Gastroesophageal sphincter (tissue), 3 donors: ENCODE results near the gene FAXDC2.

Experiments used
- EP300 ChIP-seq: sonication (generic); formaldehyde crosslinking; IDR thresholded peaks from one replicate; pipeline ENCODE4 v1.6.1; 2017; ENCODE audit warnings: antibody characterized with exemption, mild to moderate bottlenecking
- POLR2A ChIP-seq, 2 donors: fragments of 450-650 bp; IDR thresholded peaks; one replicate each; pipeline ENCODE4 v1.6.1; 2017; ENCODE audit warnings: antibody characterized with exemption in 2 of 2, mild to moderate bottlenecking in 2 of 2, moderate library complexity in 1 of 2
- POLR2AphosphoS5 ChIP-seq: sonication (generic); formaldehyde crosslinking; IDR thresholded peaks from one replicate; pipeline ENCODE4 v1.6.1; 2017; ENCODE audit warnings: antibody characterized with exemption
- TF ChIP-seq, protein P1 (sequence below), 4 experiments: fragments of 200-600 bp in 2 of 4; fragments of 450-650 bp in 2 of 4; sonication (generic) in 1 of 4; IDR thresholded peaks; one replicate each; pipeline ENCODE4 v1.5.1; 2017 to 2019; ENCODE audit warnings: antibody characterized with exemption in 4 of 4, mild to moderate bottlenecking in 2 of 4, moderate library complexity in 2 of 4

- TF ChIP-seq, protein P1, sequence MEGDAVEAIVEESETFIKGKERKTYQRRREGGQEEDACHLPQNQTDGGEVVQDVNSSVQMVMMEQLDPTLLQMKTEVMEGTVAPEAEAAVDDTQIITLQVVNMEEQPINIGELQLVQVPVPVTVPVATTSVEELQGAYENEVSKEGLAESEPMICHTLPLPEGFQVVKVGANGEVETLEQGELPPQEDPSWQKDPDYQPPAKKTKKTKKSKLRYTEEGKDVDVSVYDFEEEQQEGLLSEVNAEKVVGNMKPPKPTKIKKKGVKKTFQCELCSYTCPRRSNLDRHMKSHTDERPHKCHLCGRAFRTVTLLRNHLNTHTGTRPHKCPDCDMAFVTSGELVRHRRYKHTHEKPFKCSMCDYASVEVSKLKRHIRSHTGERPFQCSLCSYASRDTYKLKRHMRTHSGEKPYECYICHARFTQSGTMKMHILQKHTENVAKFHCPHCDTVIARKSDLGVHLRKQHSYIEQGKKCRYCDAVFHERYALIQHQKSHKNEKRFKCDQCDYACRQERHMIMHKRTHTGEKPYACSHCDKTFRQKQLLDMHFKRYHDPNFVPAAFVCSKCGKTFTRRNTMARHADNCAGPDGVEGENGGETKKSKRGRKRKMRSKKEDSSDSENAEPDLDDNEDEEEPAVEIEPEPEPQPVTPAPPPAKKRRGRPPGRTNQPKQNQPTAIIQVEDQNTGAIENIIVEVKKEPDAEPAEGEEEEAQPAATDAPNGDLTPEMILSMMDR (IDR thresholded peaks at IDR 0.05) = no peak
- no peak for TF ChIP-seq POLR2A (IDR thresholded peaks at IDR 0.05)
- no peak for TF ChIP-seq EP300
- no peak for TF ChIP-seq POLR2AphosphoS5
Measured at GRCh38 chr5:154834053-154834452, 16.4 kb downstream of the FAXDC2 start.
